RWPE2 (cell line): ENCODE data around the gene HMCES.
A peak's percentile ranks its signal among the peaks of the same experiment; 100 is the strongest.

Experiments used
- ATAC-seq: fragments of 200-7000 bp; cut with Tn5 transposase; 3 replicates; pipeline ENCODE4 v1.9.1; 2021; ENCODE audit warnings: low read depth
- DNase-seq: peaks from one replicate; pipeline ENCODE4 v3.0.0-alpha.2; 2020; ENCODE audit warnings: low spot score
- H3K27ac ChIP-seq: fragments of 450-650 bp; 2 replicates; pipeline ENCODE4 v1.5.1; 2017; ENCODE audit warnings: mild to moderate bottlenecking; ENCODE audit not compliant: poor library complexity, severe bottlenecking
- H3K27me3 ChIP-seq: fragments of 250-450 bp; sonication (Bioruptor Pico); 2 replicates; pipeline ENCODE4 v1.5.1; 2021; ENCODE audit warnings: mild to moderate bottlenecking, moderate library complexity; ENCODE audit not compliant: insufficient read depth, poor library complexity, severe bottlenecking
- H3K36me3 ChIP-seq: fragments of 250-450 bp; sonication (Bioruptor Pico); 2 replicates; pipeline ENCODE4 v1.5.1; 2020; ENCODE audit warnings: low read depth, mild to moderate bottlenecking, moderate library complexity
- H3K4me1 ChIP-seq: fragments of 250-450 bp; sonication (Bioruptor Pico); 2 replicates; pipeline ENCODE4 v1.5.1; 2021; ENCODE audit warnings: mild to moderate bottlenecking, moderate library complexity; ENCODE audit not compliant: insufficient read depth, poor library complexity, severe bottlenecking
- H3K4me3 ChIP-seq: fragments of 250-450 bp; sonication (Bioruptor Pico); 2 replicates; pipeline ENCODE4 v1.5.1; 2021; ENCODE audit warnings: mild to moderate bottlenecking, moderate library complexity; ENCODE audit not compliant: severe bottlenecking
- H3K9me3 ChIP-seq: fragments of 250-450 bp; sonication (Bioruptor Pico); 2 replicates; pipeline ENCODE4 v1.5.1; 2021; ENCODE audit warnings: mild to moderate bottlenecking, moderate library complexity; ENCODE audit not compliant: severe bottlenecking
- TF ChIP-seq, protein P1 (sequence below): fragments of 450-650 bp; IDR thresholded peaks from one replicate; pipeline ENCODE4 v1.5.1; 2017; ENCODE audit warnings: mild to moderate bottlenecking, moderate library complexity; ENCODE audit not compliant: poor library complexity, severe bottlenecking

The HMCES gene

DNA sequence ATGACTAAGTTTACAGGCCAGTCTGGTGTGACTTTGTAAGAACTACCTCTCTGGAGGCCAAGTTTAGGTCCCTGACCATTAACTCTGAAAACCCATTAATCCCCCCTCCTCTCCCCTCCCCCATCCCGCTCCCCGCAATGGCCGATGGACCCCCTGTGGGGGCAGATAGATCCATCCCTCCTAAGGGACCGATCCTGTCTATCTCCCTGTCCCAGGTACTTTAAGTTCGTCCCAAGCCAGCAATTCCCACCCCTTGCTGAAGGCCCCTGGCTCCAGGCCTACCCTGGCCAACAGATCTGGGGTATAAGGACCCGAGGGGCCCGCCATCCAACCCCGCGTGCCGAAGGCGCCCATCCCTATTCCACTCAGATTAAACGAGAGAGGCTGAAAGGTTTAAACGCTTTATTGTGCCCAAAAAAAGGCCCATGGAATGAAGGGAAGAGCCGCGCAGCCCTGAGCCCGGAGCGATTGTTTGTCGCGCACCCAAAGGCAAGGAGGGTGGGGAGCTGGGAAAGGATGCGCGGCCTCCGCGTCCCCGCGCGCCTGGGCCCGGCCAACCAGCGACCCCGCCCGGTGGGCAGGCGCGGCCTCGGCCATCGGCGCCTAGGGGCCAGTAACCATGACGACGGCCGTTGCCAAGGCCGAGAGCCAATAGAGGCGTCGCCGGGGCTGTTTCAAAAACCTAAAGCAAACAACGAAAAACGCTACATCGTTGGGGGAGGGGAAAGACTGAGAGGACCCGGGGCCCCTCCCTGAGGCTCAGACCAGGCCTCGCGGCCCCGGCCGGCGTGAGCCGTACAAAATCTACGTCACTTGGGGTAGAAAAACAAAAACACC, 35.9 kb downstream of the HMCES start:
- Histone ChIP-seq H3K9me3 (no peaks in the 10 kb centered on the region), H3K27ac (peak overlapping the region; percentile 92), H3K36me3 (no peaks in the 10 kb centered on the region), H3K27me3 (no peaks in the 10 kb centered on the region), H3K4me3 (peak overlapping the region; percentile 52), H3K4me1 (peaks cover 16% of the 10 kb centered on the region)
- TF ChIP-seq, protein P1, sequence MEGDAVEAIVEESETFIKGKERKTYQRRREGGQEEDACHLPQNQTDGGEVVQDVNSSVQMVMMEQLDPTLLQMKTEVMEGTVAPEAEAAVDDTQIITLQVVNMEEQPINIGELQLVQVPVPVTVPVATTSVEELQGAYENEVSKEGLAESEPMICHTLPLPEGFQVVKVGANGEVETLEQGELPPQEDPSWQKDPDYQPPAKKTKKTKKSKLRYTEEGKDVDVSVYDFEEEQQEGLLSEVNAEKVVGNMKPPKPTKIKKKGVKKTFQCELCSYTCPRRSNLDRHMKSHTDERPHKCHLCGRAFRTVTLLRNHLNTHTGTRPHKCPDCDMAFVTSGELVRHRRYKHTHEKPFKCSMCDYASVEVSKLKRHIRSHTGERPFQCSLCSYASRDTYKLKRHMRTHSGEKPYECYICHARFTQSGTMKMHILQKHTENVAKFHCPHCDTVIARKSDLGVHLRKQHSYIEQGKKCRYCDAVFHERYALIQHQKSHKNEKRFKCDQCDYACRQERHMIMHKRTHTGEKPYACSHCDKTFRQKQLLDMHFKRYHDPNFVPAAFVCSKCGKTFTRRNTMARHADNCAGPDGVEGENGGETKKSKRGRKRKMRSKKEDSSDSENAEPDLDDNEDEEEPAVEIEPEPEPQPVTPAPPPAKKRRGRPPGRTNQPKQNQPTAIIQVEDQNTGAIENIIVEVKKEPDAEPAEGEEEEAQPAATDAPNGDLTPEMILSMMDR = peak; percentile 52
- ATAC-seq = peak; percentile 25
- DNase-seq = no peak

DNA sequence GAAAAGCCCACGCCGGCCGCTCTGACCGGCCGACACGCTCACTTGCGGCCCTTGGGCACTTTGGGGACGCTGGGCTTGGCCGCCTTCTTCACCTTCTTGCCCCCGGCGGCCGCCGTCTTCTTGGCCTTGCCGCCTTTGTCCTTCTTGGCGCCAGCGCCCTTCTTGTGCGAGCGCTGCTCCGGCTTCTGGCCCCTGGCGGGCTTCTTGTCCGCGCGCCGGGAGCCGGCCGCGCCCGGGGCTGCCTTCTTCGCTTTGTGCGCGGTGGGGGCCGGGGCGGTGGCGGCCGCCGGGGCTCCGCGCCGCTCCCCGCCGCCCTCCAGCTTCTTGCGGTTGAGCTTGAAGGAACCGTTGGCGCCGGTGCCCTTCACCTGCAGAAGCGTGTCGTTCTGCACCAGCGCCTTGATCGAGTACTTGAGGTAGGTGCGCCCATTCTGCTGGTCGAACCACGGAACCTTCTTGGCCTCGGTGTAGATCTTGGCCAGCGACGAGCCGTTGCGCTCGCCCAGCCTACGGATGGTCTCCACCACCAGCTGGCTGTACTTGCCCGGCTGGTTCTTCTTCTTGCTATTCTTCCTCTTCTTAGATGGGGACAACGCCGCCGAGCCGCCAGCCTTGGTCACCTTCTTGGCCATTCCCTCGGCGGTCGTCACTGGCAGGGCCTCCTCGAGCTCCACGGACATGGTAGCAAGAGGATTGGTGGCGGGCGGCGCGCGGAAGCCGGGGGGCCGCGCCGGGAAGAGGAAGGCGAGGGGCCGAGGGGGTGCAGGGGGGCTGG, 36.7 kb downstream of the HMCES start:
- ATAC-seq = no peak

DNA sequence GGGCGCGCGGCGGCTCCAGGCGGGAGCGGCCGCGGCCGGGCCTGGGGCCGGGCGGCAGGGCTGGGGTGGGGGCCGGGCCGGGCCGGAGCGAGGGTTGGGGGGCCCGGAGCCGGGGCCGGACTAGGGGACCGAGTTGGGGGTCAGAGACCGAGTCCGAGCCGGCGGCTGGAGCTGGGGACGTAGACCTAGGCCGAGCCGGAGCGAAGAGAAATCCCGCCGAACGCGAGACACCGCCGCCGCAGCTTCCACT, 37.3 kb downstream of the HMCES start:
- TF ChIP-seq, protein P1 = no peak
- Histone ChIP-seq H3K36me3 (no peaks in the 10 kb centered on the region), H3K27me3 (no peaks in the 10 kb centered on the region), H3K4me1 (peaks cover 3% of the 10 kb centered on the region), H3K9me3 (no peaks in the 10 kb centered on the region), H3K27ac (peak overlapping the region; percentile 92), H3K4me3 (peak overlapping the region; percentile 52)
- ATAC-seq (peak; percentile 28; the same call in 2 of the 3 replicates), DNase-seq (no peak)

More for the DNA sequence above, 36.7 kb downstream of the HMCES start:
- no peaks in the 10 kb centered on the region for H3K9me3 ChIP-seq
- TF ChIP-seq, protein P1 = no peak
- H3K36me3 ChIP-seq = no peaks in the 10 kb centered on the region
- DNase-seq = no peak
- H3K27me3 ChIP-seq = no peaks in the 10 kb centered on the region
- H3K4me3 ChIP-seq = peak overlapping the region; percentile 52
- peak overlapping the region; percentile 92 for H3K27ac ChIP-seq
- peaks cover 8% of the 10 kb centered on the region for H3K4me1 ChIP-seq

DNA sequence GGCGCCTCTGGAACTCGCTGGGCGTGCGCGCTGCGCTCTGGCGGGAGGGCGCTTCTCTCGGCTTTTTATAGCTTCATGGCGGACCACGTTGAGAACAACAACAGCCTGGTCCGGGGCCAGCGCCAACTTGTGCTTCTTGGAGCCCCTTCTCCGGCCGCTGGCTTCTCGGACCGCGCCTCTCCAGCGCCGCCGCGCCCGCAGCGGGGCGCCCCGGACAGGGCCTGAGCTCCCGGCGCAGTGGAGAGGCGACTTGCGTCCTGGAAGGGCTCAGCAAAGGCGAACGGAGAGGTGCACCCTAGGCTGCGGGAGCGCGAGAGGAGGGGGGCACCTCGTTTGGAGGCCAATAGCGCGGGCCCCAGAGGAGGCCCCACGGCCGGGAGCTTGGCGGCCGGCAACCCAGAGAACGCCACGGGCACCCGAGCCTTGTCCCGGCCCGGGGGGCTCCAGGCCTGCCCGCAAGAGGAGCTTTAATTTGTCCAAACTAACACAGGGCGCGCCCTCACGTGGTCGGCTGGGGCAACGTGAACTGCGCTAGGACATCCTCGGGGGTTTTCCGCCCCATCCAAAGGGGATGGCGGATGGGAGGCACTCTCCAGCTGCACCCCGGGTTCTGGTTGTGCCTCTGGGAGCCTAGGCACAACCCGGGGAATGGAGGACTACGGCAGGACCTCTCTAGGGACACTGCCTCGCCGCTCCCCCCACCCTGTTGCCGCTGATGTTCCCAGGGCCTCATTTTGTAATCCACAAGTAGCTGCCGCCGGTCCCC, 37.8 kb downstream of the HMCES start:
- H3K27ac ChIP-seq = peak overlapping the region; percentile 92
- DNase-seq (no peak), ATAC-seq (peak; percentile 26)
- peak overlapping the region; percentile 52 for H3K4me3 ChIP-seq
- no peaks in the 10 kb centered on the region for H3K4me1 ChIP-seq
- H3K9me3 ChIP-seq = no peaks in the 10 kb centered on the region
- no peaks in the 10 kb centered on the region for H3K27me3 ChIP-seq
- H3K36me3 ChIP-seq = no peaks in the 10 kb centered on the region
- TF ChIP-seq, protein P1 = peak; percentile 88
